Measurements from ENCODE around the gene RALGAPA1. TPM values are rescaled to one million over a fixed set of nuclear protein-coding genes. Genes with fewer than 3 reads are reported as not detected.

Gene RALGAPA1
- total and polyA plus RNA-seq, 2 of the 13 experiments (the other 11 are each of a cell fraction or from before 2014, with no cell fraction given) = 65.0 to 89.2 TPM

DNA sequence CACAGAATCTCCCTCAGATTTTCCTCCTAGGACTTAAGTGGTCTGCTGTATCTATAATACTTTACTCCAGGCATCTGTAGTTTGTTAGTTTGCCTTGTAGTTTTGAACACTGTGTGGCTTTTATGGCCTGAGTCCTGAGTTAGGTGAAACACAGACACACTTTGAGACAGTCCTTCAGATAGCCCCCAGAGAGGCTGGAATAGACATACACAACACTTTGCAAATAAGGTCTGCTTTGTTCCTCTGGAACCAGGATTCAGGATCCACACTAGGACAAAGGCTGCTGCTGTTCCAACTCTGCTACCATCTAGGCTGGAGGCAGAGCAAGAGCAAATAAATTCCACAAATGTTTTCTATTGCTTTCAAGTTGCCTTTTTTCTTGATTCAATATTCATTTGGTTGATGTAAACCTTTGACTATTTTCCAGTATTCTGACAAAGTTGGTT, 316.5 kb downstream of the RALGAPA1 start (continued):
- TF ChIP-seq, protein P1, sequence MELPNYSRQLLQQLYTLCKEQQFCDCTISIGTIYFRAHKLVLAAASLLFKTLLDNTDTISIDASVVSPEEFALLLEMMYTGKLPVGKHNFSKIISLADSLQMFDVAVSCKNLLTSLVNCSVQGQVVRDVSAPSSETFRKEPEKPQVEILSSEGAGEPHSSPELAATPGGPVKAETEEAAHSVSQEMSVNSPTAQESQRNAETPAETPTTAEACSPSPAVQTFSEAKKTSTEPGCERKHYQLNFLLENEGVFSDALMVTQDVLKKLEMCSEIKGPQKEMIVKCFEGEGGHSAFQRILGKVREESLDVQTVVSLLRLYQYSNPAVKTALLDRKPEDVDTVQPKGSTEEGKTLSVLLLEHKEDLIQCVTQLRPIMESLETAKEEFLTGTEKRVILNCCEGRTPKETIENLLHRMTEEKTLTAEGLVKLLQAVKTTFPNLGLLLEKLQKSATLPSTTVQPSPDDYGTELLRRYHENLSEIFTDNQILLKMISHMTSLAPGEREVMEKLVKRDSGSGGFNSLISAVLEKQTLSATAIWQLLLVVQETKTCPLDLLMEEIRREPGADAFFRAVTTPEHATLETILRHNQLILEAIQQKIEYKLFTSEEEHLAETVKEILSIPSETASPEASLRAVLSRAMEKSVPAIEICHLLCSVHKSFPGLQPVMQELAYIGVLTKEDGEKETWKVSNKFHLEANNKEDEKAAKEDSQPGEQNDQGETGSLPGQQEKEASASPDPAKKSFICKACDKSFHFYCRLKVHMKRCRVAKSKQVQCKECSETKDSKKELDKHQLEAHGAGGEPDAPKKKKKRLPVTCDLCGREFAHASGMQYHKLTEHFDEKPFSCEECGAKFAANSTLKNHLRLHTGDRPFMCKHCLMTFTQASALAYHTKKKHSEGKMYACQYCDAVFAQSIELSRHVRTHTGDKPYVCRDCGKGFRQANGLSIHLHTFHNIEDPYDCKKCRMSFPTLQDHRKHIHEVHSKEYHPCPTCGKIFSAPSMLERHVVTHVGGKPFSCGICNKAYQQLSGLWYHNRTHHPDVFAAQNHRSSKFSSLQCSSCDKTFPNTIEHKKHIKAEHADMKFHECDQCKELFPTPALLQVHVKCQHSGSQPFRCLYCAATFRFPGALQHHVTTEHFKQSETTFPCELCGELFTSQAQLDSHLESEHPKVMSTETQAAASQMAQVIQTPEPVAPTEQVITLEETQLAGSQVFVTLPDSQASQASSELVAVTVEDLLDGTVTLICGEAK (IDR thresholded peaks at IDR 0.05) = no peak
- TF ChIP-seq, protein P1 (CRISPR knock-in tag; IDR thresholded peaks at IDR 0.05) = no peak
- no peak for TF ChIP-seq ZNF501 (CRISPR knock-in tag; IDR thresholded peaks at IDR 0.05)
- TF ChIP-seq ZNF451 (CRISPR knock-in tag; IDR thresholded peaks at IDR 0.05) = no peak
- no peak for TF ChIP-seq MED8 (CRISPR knock-in tag; IDR thresholded peaks at IDR 0.05; ENCODE audit: insufficient replicate concordance)
- TF ChIP-seq SMAD3 (CRISPR knock-in tag; IDR thresholded peaks at IDR 0.05) = no peak
- TF ChIP-seq, protein P2, sequence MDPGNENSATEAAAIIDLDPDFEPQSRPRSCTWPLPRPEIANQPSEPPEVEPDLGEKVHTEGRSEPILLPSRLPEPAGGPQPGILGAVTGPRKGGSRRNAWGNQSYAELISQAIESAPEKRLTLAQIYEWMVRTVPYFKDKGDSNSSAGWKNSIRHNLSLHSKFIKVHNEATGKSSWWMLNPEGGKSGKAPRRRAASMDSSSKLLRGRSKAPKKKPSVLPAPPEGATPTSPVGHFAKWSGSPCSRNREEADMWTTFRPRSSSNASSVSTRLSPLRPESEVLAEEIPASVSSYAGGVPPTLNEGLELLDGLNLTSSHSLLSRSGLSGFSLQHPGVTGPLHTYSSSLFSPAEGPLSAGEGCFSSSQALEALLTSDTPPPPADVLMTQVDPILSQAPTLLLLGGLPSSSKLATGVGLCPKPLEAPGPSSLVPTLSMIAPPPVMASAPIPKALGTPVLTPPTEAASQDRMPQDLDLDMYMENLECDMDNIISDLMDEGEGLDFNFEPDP (CRISPR knock-in tag; conservative IDR thresholded peaks at IDR 0.05) = no peak
- TF ChIP-seq KLF11 (CRISPR knock-in tag; IDR thresholded peaks at IDR 0.05) = no peak
- TF ChIP-seq, protein P3, sequence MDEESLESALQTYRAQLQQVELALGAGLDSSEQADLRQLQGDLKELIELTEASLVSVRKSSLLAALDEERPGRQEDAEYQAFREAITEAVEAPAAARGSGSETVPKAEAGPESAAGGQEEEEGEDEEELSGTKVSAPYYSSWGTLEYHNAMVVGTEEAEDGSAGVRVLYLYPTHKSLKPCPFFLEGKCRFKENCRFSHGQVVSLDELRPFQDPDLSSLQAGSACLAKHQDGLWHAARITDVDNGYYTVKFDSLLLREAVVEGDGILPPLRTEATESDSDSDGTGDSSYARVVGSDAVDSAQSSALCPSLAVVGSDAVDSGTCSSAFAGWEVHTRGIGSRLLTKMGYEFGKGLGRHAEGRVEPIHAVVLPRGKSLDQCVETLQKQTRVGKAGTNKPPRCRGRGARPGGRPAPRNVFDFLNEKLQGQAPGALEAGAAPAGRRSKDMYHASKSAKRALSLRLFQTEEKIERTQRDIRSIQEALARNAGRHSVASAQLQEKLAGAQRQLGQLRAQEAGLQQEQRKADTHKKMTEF (CRISPR knock-in tag; IDR thresholded peaks at IDR 0.05) = 0 out of 2 replicates have a peak, but pooled peaks have one; percentile 47
- no peak for TF ChIP-seq ZNF484 (CRISPR knock-in tag; IDR thresholded peaks at IDR 0.05; ENCODE audit: borderline replicate concordance, low read depth)
- TF ChIP-seq ZNF546 (CRISPR knock-in tag; conservative IDR thresholded peaks at IDR 0.05) = no peak
- TF ChIP-seq KDM5B (CRISPR knock-in tag; IDR thresholded peaks at IDR 0.05; ENCODE audit: borderline replicate concordance) = no peak
- TF ChIP-seq CEBPG (CRISPR knock-in tag; IDR thresholded peaks at IDR 0.05) = no peak
- no peak for TF ChIP-seq MAFF (IDR thresholded peaks at IDR 0.05; ENCODE audit: low read depth, low read length)
- no peak for TF ChIP-seq ZNF615 (CRISPR knock-in tag; IDR thresholded peaks at IDR 0.05; ENCODE audit: borderline replicate concordance)
- TF ChIP-seq BRCA1 (CRISPR knock-in tag; IDR thresholded peaks at IDR 0.05) = no peak
- TF ChIP-seq HCFC1 (IDR thresholded peaks at IDR 0.05; ENCODE audit: low read depth, low read length) = no peak
- no peak for TF ChIP-seq SP4 (CRISPR knock-in tag; IDR thresholded peaks at IDR 0.05)
- no peak for TF ChIP-seq ZNF496 (CRISPR knock-in tag; IDR thresholded peaks at IDR 0.05; ENCODE audit: insufficient replicate concordance)
- no peak for TF ChIP-seq HHEX (CRISPR knock-in tag; IDR thresholded peaks at IDR 0.05)
- TF ChIP-seq SPEN (CRISPR knock-in tag; IDR thresholded peaks at IDR 0.05; ENCODE audit: low read depth) = no peak
- TF ChIP-seq ZNF253 (CRISPR knock-in tag; IDR thresholded peaks at IDR 0.05; ENCODE audit: borderline replicate concordance) = no peak
